Measurements from ENCODE around the gene AKAP13. TPM values are rescaled to one million over a fixed set of nuclear protein-coding genes. Genes with fewer than 3 reads are reported as not detected.

AKAP13 gene
- total and polyA plus RNA-seq, 2 of the 13 experiments (the other 11 are each of a cell fraction or from before 2014, with no cell fraction given), result 6.7 to 27.1 TPM

DNA sequence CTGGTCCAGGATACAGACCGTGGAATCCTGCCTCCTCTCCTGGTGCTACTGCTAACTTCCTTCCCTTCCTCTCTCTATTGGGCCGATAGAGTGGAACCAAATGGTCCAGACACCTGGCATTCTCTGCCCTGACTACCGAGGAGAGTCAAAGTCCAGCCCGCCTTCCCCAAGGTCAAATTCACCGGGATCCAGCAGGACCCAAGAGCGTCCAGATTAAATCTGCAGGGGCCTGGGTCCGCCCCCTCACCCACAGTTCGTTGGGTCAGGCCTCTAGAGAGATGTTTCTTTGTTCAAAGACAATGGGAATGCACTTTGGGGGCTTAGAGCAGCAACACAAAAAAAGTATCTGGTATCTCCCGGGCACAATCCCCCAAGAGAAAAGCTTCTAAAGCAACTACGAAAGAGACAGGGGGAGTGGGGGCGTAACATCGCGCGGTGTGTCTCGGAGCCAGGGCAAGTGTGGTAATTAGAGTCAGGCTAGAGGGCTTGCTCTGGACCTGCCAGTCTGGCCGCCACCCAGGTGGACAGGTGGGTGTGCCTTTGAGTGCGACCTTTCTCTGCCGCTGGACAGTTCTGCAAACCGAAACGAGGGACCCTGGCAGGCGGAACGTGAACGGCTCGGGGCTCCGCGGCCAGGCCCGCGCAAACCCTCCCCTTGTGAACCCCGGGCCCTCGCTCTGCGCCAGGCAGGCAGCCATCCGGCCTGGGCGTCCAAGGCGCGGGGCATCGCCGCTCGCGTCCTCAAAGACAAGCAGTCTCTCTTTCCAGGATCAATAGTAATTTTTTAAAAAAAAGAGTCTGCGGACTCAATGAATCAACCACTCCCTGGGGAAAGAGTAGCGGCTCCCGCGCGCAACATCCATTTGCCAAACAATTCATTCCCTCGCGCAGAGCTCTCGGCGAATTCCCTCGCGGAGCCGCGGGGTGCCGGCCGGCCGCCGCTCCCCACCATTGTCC, 413.5 kb downstream of the AKAP13 start (continued):
- TF ChIP-seq, protein P1, sequence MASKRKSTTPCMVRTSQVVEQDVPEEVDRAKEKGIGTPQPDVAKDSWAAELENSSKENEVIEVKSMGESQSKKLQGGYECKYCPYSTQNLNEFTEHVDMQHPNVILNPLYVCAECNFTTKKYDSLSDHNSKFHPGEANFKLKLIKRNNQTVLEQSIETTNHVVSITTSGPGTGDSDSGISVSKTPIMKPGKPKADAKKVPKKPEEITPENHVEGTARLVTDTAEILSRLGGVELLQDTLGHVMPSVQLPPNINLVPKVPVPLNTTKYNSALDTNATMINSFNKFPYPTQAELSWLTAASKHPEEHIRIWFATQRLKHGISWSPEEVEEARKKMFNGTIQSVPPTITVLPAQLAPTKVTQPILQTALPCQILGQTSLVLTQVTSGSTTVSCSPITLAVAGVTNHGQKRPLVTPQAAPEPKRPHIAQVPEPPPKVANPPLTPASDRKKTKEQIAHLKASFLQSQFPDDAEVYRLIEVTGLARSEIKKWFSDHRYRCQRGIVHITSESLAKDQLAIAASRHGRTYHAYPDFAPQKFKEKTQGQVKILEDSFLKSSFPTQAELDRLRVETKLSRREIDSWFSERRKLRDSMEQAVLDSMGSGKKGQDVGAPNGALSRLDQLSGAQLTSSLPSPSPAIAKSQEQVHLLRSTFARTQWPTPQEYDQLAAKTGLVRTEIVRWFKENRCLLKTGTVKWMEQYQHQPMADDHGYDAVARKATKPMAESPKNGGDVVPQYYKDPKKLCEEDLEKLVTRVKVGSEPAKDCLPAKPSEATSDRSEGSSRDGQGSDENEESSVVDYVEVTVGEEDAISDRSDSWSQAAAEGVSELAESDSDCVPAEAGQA (IDR thresholded peaks at IDR 0.05; ENCODE audit: low read depth), result no peak
- TF ChIP-seq, protein P1 (CRISPR knock-in tag; IDR thresholded peaks at IDR 0.05; ENCODE audit: borderline replicate concordance), result no peak
- TF ChIP-seq SIN3A (IDR thresholded peaks at IDR 0.05; ENCODE audit: borderline replicate concordance, low read depth, low read length) (peak; percentile 63; the same call in 1 of the 2 replicates), ZNF543 (CRISPR knock-in tag; IDR thresholded peaks at IDR 0.05) (no peak), CC2D1A (CRISPR knock-in tag; IDR thresholded peaks at IDR 0.05) (no peak), NAIF1 (CRISPR knock-in tag; IDR thresholded peaks at IDR 0.05; ENCODE audit: borderline replicate concordance) (no peak), SNAI1 (CRISPR knock-in tag; IDR thresholded peaks at IDR 0.05; ENCODE audit: borderline replicate concordance) (no peak), ZNF777 (CRISPR knock-in tag; IDR thresholded peaks at IDR 0.05) (0 out of 2 replicates have a peak, but pooled peaks have one; percentile 27), ZNF430 (CRISPR knock-in tag; IDR thresholded peaks at IDR 0.05) (0 out of 2 replicates have a peak, but pooled peaks have one; percentile 52), HES4 (CRISPR knock-in tag; IDR thresholded peaks at IDR 0.05; ENCODE audit: borderline replicate concordance) (no peak), TRIM24 (CRISPR knock-in tag; IDR thresholded peaks at IDR 0.05) (no peak), CCDC6 (CRISPR knock-in tag; IDR thresholded peaks at IDR 0.05) (no peak), ZNF549 (CRISPR knock-in tag; IDR thresholded peaks at IDR 0.05) (no peak), ZZZ3 (CRISPR knock-in tag; IDR thresholded peaks at IDR 0.05; ENCODE audit: borderline replicate concordance) (no peak), GATAD1 (CRISPR knock-in tag; IDR thresholded peaks at IDR 0.05) (no peak), JUNB (CRISPR knock-in tag; IDR thresholded peaks at IDR 0.05; ENCODE audit: borderline replicate concordance) (no peak), EEA1 (CRISPR knock-in tag; IDR thresholded peaks at IDR 0.05; ENCODE audit: borderline replicate concordance) (no peak), NRL (CRISPR knock-in tag; IDR thresholded peaks at IDR 0.05; ENCODE audit: borderline replicate concordance) (no peak), SETDB1 (CRISPR knock-in tag; IDR thresholded peaks at IDR 0.05; ENCODE audit: borderline replicate concordance) (no peak), KDM2A (CRISPR knock-in tag; IDR thresholded peaks at IDR 0.05; ENCODE audit: borderline replicate concordance, low read depth) (peak; percentile 23; the same call in 1 of the 2 replicates)
- TF ChIP-seq, protein P2, sequence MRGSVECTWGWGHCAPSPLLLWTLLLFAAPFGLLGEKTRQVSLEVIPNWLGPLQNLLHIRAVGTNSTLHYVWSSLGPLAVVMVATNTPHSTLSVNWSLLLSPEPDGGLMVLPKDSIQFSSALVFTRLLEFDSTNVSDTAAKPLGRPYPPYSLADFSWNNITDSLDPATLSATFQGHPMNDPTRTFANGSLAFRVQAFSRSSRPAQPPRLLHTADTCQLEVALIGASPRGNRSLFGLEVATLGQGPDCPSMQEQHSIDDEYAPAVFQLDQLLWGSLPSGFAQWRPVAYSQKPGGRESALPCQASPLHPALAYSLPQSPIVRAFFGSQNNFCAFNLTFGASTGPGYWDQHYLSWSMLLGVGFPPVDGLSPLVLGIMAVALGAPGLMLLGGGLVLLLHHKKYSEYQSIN (CRISPR knock-in tag; IDR thresholded peaks at IDR 0.05; ENCODE audit: borderline replicate concordance), result no peak
